Adrenal gland (tissue), 12 donors: ENCODE results near the gene PCNP. TPM values are rescaled to one million over a fixed set of nuclear protein-coding genes. Genes with fewer than 3 reads are reported as not detected.
"Not testable (repeated sequence)": the region's sequence is repeated elsewhere in the genome, so short reads cannot be mapped to it uniquely, and the experiment has no call there.

Experiments used
- DNase-seq, 7 donors: peaks; one replicate each; pipeline ENCODE4 v3.0.0-alpha.2; 2019 to 2020
- H3K27ac ChIP-seq, 5 donors: fragments of 200-600 bp; sonication (generic) in 4 of 5; 1 replicate in 3 of 5; 2 replicates in 2 of 5; pipeline versions ENCODE4 v1.5.1 to v1.8.0; 2016 to 2020; ENCODE audit warnings: mild to moderate bottlenecking in 1 of 5
- H3K27me3 ChIP-seq: fragments of 200-600 bp; 2 replicates; pipeline ENCODE4 v1.8.0; 2021
- H3K36me3 ChIP-seq, 2 donors: fragments of 200-600 bp; replicated peaks in 1 of 2; 1 replicate in 1 of 2; 2 replicates in 1 of 2; pipeline versions ENCODE4 v1.5.1 to v1.8.0; 2018 to 2022
- H3K4me1 ChIP-seq, 2 donors: fragments of 200-600 bp; replicated peaks in 1 of 2; 1 replicate in 1 of 2; 2 replicates in 1 of 2; pipeline versions ENCODE4 v1.5.1 to v1.8.0; 2018 to 2021
- H3K4me3 ChIP-seq, 4 donors: fragments of 200-600 bp; sonication (generic) in 3 of 4; one replicate each; pipeline ENCODE4 v1.5.1; 2016 to 2018
- H3K9me3 ChIP-seq, 3 donors: fragments of 200-600 bp; sonication (generic) in 1 of 3; replicated peaks in 1 of 3; 1 replicate in 2 of 3; 2 replicates in 1 of 3; pipeline versions ENCODE4 v1.5.1 to v1.8.0; 2016 to 2021
- CTCF ChIP-seq, 6 experiments: fragments of 450-650 bp in 4 of 6; fragments of 200-600 bp in 2 of 6; sonication (generic) in 1 of 6; IDR thresholded peaks; 1 replicate in 5 of 6; 2 replicates in 1 of 6; pipeline versions ENCODE4 v1.5.1 to v1.8.0; 2016 to 2021; ENCODE audit warnings: antibody characterized with exemption in 6 of 6, mild to moderate bottlenecking in 2 of 6, moderate library complexity in 1 of 6
- POLR2A ChIP-seq, 2 donors: fragments of 450-650 bp; IDR thresholded peaks; one replicate each; pipeline ENCODE4 v1.6.1; 2017; ENCODE audit warnings: antibody characterized with exemption in 2 of 2, mild to moderate bottlenecking in 2 of 2, moderate library complexity in 1 of 2
- WGBS, 4 donors: extraction: QIAGEN DNeasy Blood & Tissue Kit in 2 of 4; methylation state at CpG; one replicate each; pipeline versions ENCODE4 v1.1.5 to v1.1.7; 2013 to 2017; 5-methylcytosine and 5-hydroxymethylcytosine counted together
- intact Hi-C, 2 donors: fragments of 100-400 bp; cut with DNase I; formaldehyde crosslinking; loops; one replicate each; pipeline versions ENCODE4 v1.14.1 to v1.15.0; 2022 to 2023
- polyA plus RNA-seq, 3 donors: library from polyadenylated mRNA; stranded (reverse); fragments of 200-250 nt in 2 of 3; fragments of 350-450 nt in 1 of 3; fragmentation: Illumina TruSeq in 1 of 3; extraction: RNeasy Lipid Tissue Mini Kit (QIAGEN cat#74804) in 1 of 3; gene quantifications; one replicate each; pipeline ENCODE4 v1.2.3, GENCODE V29; 2013 to 2014
- total RNA-seq, 9 donors: library from RNA; depleted of rRNA in 4 of 9; stranded (reverse); fragments of >200 nt in 4 of 9; fragments of 120-200 nt in 1 of 9; fragmentation: NEBNext Ultra II Directional in 1 of 9; extraction: Animal tissue kit (Norgen Biotek cat#: 25700) in 1 of 9; gene quantifications; one replicate each; pipeline versions ENCODE4 v1.1.0 to v1.2.4, GENCODE V29; 2013 to 2023
- donor health status: healthy with polysubstance abuse.
- donor health status: Bipolar disorder and iron deficiency.
- donor health status: DM: yes; HTN: yes; CAD: no.
- donor health status: DM: no; HTN: no; CAD: no.
- donor health status: DM: no; HTN: no; CAD: no.
- donor health status: DM: yes; HTN: yes; CAD: no.

PCNP gene
- total and polyA plus RNA-seq, 12 donors: 41.0 to 146 (median 81.3) TPM

- intact Hi-C loops: no loop called here
- no peak overlapping the region for H3K27ac ChIP-seq
- H3K4me1 ChIP-seq: no peaks in the 10 kb centered on the region
- no peak overlapping the region for H3K4me3 ChIP-seq
- TF ChIP-seq CTCF (IDR thresholded peaks at IDR 0.05): no peak
- no peak for TF ChIP-seq POLR2A (IDR thresholded peaks at IDR 0.05)
- no peaks in the 10 kb centered on the region for H3K27me3 ChIP-seq
- DNase-seq: no peak
- H3K36me3 ChIP-seq: no peaks in the 10 kb centered on the region
- WGBS, 4 donors: 56 to 78% (median 68%) methylated on average over 1 of the region's 1 CpG
- no peaks in the 10 kb centered on the region for H3K9me3 ChIP-seq
Measured at GRCh38 chr3:101544161-101544850, 29.7 kb upstream of the PCNP start.

GRCh38 chr3:101548527-101549105, 25.4 kb upstream of the PCNP start:
- no peaks in the 10 kb centered on the region for H3K9me3 ChIP-seq
- no peaks in the 10 kb centered on the region for H3K27me3 ChIP-seq
- DNase-seq: no peak
- TF ChIP-seq POLR2A (IDR thresholded peaks at IDR 0.05) (no peak), CTCF (IDR thresholded peaks at IDR 0.05) (no peak)
- H3K36me3 ChIP-seq: no peaks in the 10 kb centered on the region
- no peaks in the 10 kb centered on the region for H3K4me1 ChIP-seq
- H3K4me3 ChIP-seq: no peak overlapping the region
- intact Hi-C loops: no loop called here
- H3K27ac ChIP-seq: no peak overlapping the region
- 77 to 83% (median 79%) methylated on average over 2 of the region's 2 CpGs for WGBS, 4 donors

- Histone ChIP-seq H3K4me1 (no peaks in the 10 kb centered on the region), H3K27me3 (no peaks in the 10 kb centered on the region), H3K4me3 (no peak overlapping the region), H3K36me3 (no peaks in the 10 kb centered on the region), H3K27ac (no peak overlapping the region), H3K9me3 (no peaks in the 10 kb centered on the region)
- DNase-seq: no peak
- 64 to 90% (median 76%) methylated on average over 1 of the region's 1 CpG for WGBS, 4 donors
- intact Hi-C loops: no loop called here
- no peak for TF ChIP-seq CTCF (IDR thresholded peaks at IDR 0.05)
- no peak for TF ChIP-seq POLR2A (IDR thresholded peaks at IDR 0.05)
Measured at GRCh38 chr3:101549473-101549872, 24.5 kb upstream of the PCNP start.

GRCh38 chr3:101551359-101552081, 22.5 kb upstream of the PCNP start:
- H3K9me3 ChIP-seq, H3K27ac ChIP-seq, H3K27me3 ChIP-seq, DNase-seq, H3K36me3 ChIP-seq, intact Hi-C loops, H3K4me3 ChIP-seq, H3K4me1 ChIP-seq: not testable (repeated sequence)
- WGBS, 4 donors: 92 to 98% (median 97%) methylated on average over 11 to 50 of the region's 50 CpGs

- intact Hi-C loops, H3K4me3 ChIP-seq, H3K27me3 ChIP-seq, H3K4me1 ChIP-seq, H3K36me3 ChIP-seq, H3K27ac ChIP-seq, DNase-seq, H3K9me3 ChIP-seq: not testable (repeated sequence)
- WGBS, 4 donors: 77 to 87% (median 82%) methylated on average over 5 of the region's 5 CpGs
Measured at GRCh38 chr3:101553381-101553780, 20.6 kb upstream of the PCNP start.
